ENCODE measurements around the gene LARP4B. TPM values are rescaled to one million over a fixed set of nuclear protein-coding genes. Genes with fewer than 3 reads are reported as not detected.
A peak's percentile ranks its signal among the peaks of the same experiment; 100 is the strongest.

Gene LARP4B
- total RNA-seq, 1 donor from 2014 or later: 78.3 TPM

GRCh38 chr10:896982-897381 is 34.5 kb downstream of the LARP4B start:
- H3K4me1 ChIP-seq: peaks cover 21% of the 10 kb centered on the region
- no peak overlapping the region for H3K4me3 ChIP-seq
- no peaks in the 10 kb centered on the region for H3K36me3 ChIP-seq
- no peak overlapping the region for H3K27ac ChIP-seq
- no peaks in the 10 kb centered on the region for H3K9me3 ChIP-seq
- intact Hi-C loops (cut with DNase I): no loop called here
- TF ChIP-seq CTCF (IDR thresholded peaks at IDR 0.05) (no peak), POLR2A (IDR thresholded peaks at IDR 0.05) (no peak), POLR2AphosphoS5 (IDR thresholded peaks at IDR 0.05; ENCODE audit: insufficient read depth in 1 of 2, low read depth in 1 of 2) (no peak)
- DNase-seq (ENCODE audit: extremely low spot score in 2 of 2): no peak
- H3K27me3 ChIP-seq: no peaks in the 10 kb centered on the region

- intact Hi-C loops (cut with DNase I): no loop called here
- H3K4me1 ChIP-seq: peaks cover 21% of the 10 kb centered on the region
- no peak overlapping the region for H3K4me3 ChIP-seq
- no peak overlapping the region for H3K27ac ChIP-seq
- no peaks in the 10 kb centered on the region for H3K9me3 ChIP-seq
- no peaks in the 10 kb centered on the region for H3K27me3 ChIP-seq
- TF ChIP-seq POLR2AphosphoS5 (IDR thresholded peaks at IDR 0.05; ENCODE audit: insufficient read depth in 1 of 2, low read depth in 1 of 2) (no peak), CTCF (IDR thresholded peaks at IDR 0.05) (no peak), POLR2A (IDR thresholded peaks at IDR 0.05) (no peak)
- DNase-seq (ENCODE audit: extremely low spot score in 2 of 2): no peak
- H3K36me3 ChIP-seq: no peaks in the 10 kb centered on the region
Measured at GRCh38 chr10:895324-895723, 36.2 kb downstream of the LARP4B start.

- TF ChIP-seq CTCF (IDR thresholded peaks at IDR 0.05) (no peak), POLR2AphosphoS5 (IDR thresholded peaks at IDR 0.05; ENCODE audit: insufficient read depth in 1 of 2, low read depth in 1 of 2) (no peak), POLR2A (IDR thresholded peaks at IDR 0.05) (no peak)
- peaks cover 0 to 25% of the 10 kb centered on the region in 2 donors for H3K36me3 ChIP-seq
- no peaks in the 10 kb centered on the region for H3K27me3 ChIP-seq
- H3K9me3 ChIP-seq: no peaks in the 10 kb centered on the region
- no peak overlapping the region for H3K27ac ChIP-seq
- no peak for DNase-seq (ENCODE audit: extremely low spot score in 2 of 2)
- no peak overlapping the region for H3K4me3 ChIP-seq
- intact Hi-C loops (cut with DNase I): no loop called here
- peaks cover 18% of the 10 kb centered on the region for H3K4me1 ChIP-seq
Measured at GRCh38 chr10:878895-879294, 52.6 kb downstream of the LARP4B start.

GRCh38 chr10:878333-878759 is 53.2 kb downstream of the LARP4B start:
- TF ChIP-seq CTCF (IDR thresholded peaks at IDR 0.05) (no peak), POLR2A (IDR thresholded peaks at IDR 0.05) (no peak), POLR2AphosphoS5 (IDR thresholded peaks at IDR 0.05; ENCODE audit: insufficient read depth in 1 of 2, low read depth in 1 of 2) (no peak)
- H3K36me3 ChIP-seq: peaks cover 0 to 23% of the 10 kb centered on the region in 2 donors
- no peak overlapping the region for H3K4me3 ChIP-seq
- peaks cover 18% of the 10 kb centered on the region for H3K4me1 ChIP-seq
- peak in 1 of 2 donors; percentile 89 for DNase-seq (ENCODE audit: extremely low spot score in 2 of 2)
- intact Hi-C loops (cut with DNase I): no loop called here
- no peaks in the 10 kb centered on the region for H3K27me3 ChIP-seq
- H3K27ac ChIP-seq: no peak overlapping the region
- H3K9me3 ChIP-seq: no peaks in the 10 kb centered on the region

GRCh38 chr10:876438-876837 is 55.1 kb downstream of the LARP4B start:
- no peaks in the 10 kb centered on the region for H3K9me3 ChIP-seq
- no peak overlapping the region for H3K27ac ChIP-seq
- intact Hi-C loops (cut with DNase I): no loop called here
- peaks cover 18% of the 10 kb centered on the region for H3K4me1 ChIP-seq
- TF ChIP-seq POLR2A (IDR thresholded peaks at IDR 0.05) (no peak), CTCF (IDR thresholded peaks at IDR 0.05) (no peak), POLR2AphosphoS5 (IDR thresholded peaks at IDR 0.05; ENCODE audit: insufficient read depth in 1 of 2, low read depth in 1 of 2) (no peak)
- no peak overlapping the region for H3K4me3 ChIP-seq
- peaks cover 0 to 7% of the 10 kb centered on the region in 2 donors for H3K36me3 ChIP-seq
- no peaks in the 10 kb centered on the region for H3K27me3 ChIP-seq
- DNase-seq (ENCODE audit: extremely low spot score in 2 of 2): no peak

All from vagina (tissue), 2 donors.